Retina (tissue), 1 donor: Measurements from ENCODE around the gene GALNS.
"Not testable (repeated sequence)": the region's sequence is repeated elsewhere in the genome, so short reads cannot be mapped to it uniquely, and the experiment has no call there.

Experiments
- DNase-seq: peaks from one replicate; pipeline ENCODE4 v3.0.0-alpha.2; 2016

The GALNS gene

GRCh38 chr16:88780142-88781062, 76.3 kb downstream of the GALNS start:
- no peak for DNase-seq

DNA sequence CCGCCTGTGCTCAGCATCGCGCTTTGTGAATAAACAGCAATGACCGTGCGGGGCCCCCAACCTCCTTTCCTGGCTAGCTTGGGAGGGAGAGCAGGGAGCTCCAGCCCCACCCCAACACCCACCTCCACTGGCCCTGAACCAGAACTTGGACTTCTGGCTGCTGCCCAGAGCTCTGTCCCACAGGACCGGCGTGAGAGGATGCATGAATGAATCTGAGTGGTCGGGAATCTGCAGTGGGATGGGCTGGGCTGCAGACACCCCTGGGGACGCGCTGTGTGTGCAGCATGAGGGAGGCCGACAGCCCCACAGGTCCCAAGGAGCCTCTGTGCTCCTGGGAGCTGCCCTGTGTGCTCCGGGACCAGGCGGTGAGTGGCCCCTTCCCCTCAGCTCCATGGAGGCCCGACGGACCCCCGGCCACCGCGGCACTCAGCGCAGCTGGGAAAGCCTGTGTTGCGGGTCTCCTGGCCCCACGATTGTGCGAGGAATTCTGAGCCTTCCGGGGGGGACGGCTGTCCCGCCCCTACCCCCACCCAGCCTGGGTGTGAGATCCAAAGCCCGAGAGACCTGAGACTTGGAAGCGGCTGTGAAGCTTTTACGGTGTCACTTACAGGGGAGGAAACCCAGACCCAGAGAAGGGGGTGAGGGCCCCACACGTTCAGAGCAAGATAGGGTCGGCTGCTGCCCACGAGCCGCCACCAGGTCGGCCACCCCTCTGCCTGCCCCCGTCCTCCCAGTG, 77.2 kb downstream of the GALNS start:
- DNase-seq = no peak

GRCh38 chr16:88778541-88779065, 78.1 kb downstream of the GALNS start:
- no peak for DNase-seq

GRCh38 chr16:88778271-88778525, 78.5 kb downstream of the GALNS start:
- DNase-seq = no peak

DNA sequence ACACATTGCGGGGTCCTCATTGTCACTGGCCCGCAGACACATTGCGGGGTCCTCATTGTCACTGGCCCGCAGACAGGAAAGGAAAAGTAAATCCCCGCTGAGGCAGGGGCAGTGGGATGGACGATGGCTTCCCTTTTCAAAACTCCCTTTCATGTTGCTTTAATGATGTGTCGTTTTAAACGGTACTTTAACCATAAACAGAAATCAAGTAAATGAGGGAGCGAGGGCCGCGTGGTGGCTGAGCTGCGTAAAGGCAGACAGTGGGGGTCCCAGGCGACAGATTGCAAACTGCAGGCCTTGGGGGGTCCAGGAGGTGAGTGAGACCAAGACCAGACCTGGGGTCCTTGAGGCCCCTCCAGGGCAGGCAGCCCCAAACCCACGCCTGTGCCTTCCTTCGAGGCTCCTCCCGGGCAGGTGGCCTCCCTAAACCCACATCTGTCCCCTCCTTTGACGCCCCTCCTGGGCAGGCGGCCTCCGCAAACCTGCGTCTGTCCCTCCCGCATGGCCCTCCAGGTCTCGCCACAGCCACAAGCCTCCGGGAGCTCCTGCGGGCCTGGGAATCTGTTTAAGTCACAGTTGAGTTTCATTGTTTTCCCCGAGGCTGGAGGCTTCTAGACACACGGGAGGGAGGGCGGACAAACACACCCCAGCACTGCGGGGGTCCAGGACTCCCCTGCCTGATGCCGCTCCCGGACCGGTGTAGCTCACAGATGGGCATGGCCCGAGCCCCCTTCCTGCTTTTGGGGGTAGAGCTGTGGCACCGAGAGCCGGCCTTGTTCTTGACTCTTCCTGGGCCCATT, 79.1 kb downstream of the GALNS start:
- peak; percentile 73 for DNase-seq

- DNase-seq = no peak
These were observed 80.9 kb downstream of the GALNS start for GRCh38 chr16:88775825-88776224.

DNA sequence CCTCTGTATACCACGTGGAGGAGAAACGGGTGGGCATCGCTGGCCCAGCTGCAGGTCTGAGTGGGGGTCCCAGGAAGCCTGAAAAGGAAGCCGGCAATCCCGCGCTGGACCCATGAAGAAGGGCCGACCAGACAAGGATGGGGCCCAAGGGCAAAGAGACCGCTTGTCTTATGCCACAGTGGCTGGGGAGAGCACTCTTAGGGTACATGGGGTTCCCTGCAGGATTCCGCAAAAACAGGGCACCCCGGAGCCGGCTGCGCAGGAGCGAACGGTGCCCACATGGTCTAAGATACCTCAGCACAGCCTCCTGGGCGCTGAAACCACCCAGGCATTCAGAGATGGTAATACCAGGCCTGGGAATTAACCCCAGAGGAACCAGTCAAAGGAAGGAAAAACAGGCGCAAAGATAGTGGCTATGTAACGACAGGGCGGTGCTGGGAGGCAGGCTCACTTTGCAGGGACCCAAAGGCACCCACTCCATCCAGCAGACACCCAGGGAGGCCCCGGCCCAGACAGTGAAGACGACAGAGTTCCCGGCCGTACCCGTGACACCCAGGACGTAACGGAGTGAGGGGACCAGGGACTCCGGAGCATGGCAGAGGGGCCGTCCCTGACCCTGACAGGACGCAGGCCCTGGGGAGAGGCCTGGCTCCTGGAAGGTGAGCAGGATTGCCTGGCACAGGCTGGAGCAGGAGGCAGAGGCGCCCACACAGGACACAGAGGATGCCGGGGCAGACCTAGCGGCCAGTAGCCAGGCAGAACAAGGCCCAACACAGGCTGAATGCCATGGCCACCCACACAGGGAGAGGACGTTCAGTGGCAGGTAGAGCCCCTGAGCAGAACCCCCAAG, 82.0 kb downstream of the GALNS start:
- no peak for DNase-seq

DNA sequence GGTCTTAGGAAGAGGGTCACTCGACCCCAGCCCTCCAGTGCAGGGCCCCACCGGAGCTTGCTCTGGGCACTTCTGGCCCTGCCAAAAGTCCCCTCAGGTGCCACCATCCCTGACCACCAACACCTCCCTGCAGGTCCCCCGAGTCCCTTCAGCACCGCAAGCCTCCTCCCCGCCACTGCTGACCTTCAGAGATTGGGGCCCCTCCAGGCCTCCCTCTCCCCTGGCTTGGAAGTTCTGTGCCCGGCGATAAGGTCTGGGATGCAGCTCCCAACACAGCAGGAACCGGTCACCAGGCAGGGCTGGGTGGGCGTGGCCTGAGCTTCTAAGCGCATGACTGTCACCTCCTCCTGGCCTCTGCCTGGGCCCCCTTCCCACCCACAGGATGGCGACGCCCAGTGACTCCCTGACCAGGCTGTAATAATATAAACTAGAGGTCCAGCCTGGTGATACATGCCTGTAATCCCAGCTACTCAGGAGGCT, 82.9 kb downstream of the GALNS start:
- peak; percentile 55 for DNase-seq

DNA sequence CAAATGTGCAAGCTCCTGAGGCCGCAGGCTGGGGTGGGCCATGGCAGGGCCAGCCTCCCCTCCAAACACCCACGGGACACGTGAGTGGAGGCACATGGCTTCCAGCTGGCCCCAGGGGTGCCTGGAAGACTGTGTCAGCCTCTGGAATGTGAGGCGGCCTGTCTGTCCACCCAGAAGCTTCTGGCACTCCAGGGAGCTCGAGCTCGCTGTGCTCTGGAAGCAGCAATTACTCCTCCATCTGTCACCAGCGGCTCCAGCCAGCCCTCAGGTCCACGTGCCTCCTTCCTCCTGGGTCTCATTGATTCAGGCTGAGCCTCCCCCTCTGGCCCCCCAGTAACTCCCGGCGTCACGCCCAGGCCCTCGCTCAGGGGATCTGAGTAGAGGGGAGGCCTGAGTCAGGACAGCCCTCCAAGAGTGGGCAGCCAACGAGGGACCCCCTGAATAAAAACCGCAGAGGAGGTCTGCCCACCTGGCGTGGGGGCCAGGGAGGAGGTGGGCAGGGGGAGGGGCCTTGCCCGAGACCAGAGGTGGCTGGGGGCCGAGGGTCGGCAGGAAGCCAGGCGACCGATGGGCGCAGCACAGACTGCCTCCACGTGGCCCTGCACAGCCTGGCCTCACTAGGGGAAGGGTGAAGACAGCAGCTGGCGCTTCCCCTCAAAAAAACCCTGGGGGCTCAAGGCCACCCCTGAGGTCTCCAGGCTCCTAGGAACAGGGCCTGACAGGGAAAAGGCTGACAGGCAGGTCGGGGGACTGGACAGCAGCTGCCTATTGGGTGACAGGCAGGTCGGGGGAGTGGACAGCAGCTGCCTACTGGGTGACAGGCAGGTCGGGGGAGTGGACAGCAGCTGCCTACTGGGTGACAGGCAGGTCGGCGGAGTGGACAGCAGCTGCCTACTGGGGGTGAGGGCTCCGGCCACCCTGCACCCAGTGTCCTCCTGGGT, 83.6 kb downstream of the GALNS start:
- DNase-seq = peak; percentile 80

- not testable (repeated sequence) for DNase-seq
These were observed 85.0 kb downstream of the GALNS start for GRCh38 chr16:88771781-88772180.

DNA sequence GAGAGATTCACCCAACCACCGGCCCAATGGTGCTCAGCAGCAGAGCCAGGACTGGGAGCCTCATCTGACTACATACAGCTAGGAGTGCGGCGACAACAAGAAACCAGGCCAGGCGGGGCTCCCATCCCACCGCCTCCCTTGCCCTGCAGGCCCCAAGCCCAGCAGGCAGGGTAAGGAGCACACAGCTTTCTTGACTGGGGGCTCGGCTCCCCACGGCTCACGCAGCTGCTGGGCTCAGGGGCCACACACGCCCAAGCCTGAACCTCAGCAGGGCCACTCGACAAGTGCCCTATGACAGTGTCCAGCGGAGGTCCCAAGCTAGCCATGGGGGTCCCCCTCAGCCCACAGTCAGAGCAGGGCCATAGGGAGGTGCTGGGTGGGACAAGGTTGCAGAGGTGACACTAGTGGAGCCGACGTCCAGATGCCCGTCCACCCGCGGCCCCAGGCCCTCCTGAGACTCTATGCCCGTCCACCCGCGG, 85.4 kb downstream of the GALNS start:
- DNase-seq = no peak

DNA sequence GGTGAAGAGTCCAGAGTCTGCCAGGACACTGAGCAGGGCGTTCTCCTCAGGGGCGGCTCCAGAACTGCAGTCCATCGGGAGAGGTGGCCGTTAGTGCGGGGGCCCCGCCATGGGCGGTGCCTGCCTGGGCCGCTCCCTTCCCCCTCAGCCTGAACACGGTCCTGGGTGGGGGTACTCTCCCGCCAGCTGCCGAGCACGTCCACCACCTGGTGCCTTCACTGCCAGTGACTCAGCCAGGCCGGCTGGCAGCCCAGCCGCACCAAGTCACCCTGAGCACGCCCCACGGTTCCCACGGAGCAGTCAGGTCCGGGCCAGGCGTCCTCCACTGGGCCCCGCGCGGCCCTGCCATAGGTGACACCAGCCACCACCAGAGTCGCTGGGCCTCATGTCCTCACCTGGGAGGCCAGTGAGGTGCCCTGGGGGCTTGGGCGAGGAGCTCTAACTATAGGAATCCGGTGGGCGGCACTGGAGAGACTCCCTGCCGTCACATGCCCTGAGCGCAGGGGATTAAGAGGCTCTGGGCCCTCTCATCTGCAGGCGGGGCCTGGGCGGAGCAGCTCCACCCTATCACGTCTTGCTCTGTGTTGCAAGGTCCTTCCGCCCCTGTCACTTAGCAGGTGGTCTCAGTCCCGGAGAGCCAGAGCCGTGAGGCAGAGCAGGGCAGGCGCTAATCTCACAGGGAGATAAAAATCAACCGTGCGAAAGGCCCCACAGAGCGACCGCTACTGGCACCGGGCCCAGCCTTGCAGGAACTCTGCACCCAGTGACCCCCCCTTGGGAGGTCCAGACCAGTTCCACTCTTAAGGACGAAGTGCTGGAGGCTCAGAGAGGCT, 86.1 kb downstream of the GALNS start:
- peak; percentile 69 for DNase-seq

DNA sequence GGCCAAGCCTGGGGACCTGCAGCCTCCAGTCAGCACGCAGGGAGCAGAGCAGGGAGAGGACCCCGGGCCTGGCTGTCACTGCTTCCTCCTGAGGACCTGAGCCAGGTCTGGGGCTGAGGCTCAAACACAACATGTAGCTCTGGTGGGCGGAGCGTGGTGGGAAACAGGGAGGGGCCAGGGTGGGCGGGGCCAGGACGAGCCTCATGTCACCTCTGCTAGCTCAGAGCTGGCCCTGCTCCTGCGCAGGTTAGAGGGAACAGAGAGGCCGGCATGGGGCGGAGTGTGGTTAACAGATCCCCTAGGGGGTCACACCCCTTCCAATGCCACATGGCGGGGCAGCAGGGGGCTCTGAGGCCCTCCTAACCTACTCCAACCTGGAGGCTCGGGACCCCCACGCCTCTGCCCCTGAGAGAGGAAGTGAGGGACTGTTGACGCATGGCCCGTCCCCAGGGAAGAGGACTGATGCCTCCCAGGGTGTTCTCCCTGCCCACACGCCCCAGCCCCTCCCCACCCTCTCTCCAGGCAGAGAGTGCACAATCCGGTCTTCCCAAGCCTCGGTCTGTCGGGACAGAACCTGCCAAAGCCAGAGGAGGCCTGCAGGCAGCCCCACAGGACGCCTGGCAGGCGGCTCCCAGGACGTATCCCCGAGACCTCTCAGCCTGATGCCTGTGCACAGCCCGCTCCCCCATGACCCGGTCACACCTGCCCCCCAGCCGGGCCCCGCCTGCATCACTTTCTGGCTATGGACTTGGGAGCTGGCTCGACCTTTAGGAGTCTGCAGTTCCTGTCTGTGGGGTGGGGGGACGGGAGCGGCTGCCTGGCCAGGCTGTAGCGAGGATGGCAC, 86.9 kb downstream of the GALNS start:
- DNase-seq = no peak

DNA sequence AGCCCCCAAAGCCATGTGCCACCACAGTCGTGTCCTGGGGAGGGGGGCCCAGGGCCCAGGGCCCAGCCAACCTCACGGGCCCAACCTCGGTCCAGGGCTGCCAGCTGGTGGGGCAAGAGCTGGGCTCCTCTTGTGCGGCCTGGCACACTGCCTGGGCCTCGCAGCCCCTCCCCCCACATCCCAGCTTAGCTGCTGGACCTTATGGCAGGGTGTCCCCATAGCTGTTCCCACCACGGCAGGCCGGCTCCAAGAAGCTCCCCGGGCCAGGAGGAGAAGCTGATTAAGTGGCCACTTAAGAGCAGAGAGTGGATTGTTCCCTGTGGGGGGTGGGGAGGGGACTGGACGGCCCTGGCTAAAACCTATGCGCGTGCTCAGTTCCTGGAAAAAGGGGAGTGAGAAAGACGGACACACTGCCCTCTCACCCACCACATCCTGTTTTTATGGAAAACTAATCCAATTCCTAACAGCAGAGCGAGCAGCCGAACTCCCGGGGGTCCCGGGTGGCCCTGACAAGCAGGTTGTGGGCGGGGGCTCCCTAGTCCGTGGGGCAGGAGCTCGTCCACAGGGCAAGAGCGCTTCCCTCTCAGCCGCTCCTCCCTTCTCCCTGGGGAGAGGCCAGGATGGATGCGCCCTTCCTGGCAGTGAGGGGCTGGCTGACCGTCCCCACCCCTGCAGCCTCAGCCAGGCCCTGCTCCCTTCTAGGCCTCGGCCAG, 88.5 kb downstream of the GALNS start:
- peak; percentile 67 for DNase-seq

- DNase-seq = no peak
These were observed 89.1 kb downstream of the GALNS start for GRCh38 chr16:88767546-88768070.

DNA sequence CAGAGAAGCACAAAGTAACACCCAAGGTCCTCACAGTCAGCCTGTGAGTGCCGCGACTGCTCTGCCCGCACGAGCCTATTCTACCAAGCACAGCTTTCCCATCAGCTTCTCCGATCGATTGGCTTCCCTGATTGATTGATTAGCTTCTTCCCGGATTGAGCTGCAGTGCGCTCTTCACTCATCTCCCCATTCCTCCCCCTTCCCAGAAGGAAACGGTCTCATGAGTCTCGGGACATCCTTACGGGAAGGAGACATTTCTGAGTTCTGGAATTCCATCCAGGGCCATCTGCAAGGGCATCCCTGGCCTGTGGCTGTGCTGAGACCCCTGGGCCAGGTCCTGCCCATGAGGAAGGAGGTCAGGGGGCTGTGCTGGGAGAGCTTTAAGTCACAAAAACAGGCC, 89.8 kb downstream of the GALNS start:
- no peak for DNase-seq

DNA sequence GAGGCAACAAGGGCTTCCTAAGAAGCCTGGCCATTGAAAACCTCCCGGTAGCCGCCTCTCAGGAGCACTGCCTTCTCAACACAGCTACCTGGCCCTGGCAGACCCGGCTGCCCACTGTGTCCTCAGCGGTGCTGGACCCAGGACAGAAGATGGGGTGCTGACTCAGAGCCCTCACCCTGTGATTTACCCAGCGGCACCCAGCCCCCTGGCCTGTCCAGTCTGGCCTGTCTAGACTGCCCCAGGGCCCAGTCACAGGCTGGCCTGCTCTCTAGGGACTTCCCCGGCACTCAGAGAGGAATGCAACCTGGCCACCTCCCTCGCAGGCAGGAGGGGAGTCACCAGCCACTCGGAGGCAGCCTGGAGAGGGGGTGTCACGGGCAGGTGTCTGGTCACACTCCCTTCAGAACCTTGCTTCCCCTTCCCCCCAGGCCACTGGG, 91.8 kb downstream of the GALNS start:
- no peak for DNase-seq

DNA sequence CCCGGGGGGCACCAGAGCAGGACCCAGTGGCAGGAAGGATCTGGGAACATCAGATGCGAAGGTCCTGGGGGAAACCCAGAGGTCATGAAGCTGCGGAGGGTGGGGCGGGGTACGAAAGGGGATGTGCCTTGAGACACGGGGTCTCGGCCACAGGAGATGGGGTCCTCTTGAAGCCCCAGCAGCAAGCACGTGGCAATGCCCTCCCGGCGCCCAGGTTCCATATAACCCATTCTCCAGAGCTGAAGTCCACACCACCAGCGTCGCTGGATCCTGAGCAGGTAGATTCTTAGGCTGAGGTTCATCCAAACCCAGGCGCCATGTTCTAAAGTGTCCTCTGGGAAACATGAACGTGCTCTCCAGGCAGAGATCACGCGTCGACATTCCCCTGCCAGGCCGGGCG, 92.7 kb downstream of the GALNS start:
- no peak for DNase-seq
